ENCODE data around the gene TMEM154.

TMEM154 gene

DNA sequence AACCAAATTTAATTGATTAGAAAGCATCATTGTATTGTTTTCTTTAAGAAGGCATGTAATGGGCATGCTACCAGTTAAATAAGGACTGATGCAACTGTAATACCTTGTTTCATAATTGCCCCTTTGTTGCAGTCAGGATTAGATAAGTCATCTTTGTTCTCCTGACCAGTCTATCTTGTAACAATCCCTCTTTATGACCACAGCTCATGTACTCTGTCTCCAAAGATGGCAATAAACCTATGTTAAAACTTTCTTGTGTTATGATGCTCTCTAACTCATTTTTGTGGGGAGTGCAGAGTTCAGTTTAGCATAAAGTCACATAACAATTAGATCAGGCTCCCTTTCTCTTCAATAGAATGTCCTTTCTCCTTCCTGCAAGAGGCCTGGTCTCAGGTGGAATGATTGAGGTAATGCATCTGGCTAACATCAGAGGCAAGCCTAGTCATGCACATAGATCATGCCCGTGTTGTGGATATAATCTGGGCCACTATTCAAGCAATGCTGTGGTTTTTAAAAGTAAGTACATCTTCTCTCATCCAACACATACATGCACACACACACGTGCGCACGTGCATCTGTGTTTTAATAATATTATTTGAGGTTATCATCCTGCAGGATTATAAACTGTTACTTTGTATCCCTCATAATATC is 45.6 kb downstream of the TMEM154 start:
- no peak for DNase-seq

DNA sequence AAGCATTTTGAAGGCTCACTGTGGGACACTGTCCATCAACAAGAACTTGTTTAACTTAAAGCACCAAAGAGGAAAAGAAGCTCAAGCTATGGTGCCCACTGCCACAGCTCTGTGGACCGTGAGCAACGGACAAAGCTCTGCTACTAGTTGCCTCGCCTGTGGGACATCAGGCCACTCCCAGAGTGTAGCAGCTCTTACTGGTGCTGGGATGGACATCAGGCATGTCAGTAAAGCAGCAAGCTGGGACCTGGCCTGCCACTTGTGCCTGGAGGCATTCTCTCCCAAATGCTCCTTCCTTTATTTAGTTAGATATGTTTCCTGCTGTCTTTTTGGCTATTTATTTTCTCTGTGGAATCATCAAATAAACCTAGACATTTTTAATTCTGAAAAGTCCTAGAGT is 46.7 kb downstream of the TMEM154 start:
- DNase-seq: no peak

DNA sequence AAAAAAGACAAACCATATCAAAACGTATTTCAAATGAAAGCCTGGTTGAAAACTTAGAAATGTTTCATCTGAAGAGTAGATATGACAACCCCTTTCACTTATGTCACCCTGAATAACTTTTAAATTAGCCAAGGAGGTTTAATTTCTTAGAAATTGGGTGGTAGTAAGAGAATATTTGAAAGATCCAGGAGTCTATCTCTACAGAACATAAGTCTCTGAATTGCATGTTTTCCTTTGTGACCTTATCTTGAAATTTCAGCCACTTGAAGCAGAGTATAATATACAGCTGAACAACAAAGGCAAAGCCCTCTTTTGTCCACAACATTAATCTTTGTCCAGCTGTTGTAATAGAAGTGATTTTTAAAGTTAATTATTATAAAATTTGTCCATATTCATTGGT is 49.5 kb downstream of the TMEM154 start:
- DNase-seq: no peak

DNA sequence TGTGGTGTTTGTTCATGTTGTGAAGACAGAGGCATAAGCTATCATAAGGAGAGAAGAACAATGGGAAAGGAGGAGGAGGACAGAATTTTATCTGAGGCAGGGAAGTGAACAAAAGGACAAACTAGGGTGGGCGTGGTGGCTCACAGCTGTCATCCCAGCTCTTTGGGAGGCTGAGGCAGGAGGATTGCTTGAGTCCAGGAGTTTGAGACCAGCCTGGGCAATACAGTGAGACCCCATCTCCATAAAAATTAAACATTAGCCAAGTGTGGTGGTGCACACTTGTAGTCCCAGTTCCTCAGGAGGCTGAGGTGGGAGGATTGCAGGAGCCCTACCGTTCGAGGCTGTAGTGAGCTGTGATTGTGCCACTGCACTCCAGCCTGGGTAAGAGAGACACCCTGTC is 49.9 kb downstream of the TMEM154 start:
- no peak for DNase-seq

DNA sequence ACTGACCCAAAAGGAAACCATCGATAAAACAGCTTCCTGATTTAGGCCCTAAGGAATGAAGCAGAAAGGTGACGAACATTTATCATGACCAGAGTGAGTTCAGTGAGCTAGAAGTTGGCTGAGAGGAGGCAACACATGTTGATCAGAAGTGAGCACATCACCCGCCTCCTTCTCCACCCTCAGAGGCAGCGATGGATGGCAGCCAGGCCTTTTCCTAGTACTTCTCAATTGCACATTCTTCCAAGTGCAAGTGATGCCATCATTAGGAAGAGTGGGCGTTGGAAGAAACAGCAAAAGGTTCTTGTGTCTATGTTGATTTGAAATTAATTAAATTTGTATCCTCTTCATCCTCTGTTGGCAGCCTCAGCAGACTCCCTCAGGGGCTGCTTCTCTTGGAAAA is 51.7 kb downstream of the TMEM154 start:
- peak in 29 of 56 donors; percentile 2 to 75 (median 24) for DNase-seq

DNA sequence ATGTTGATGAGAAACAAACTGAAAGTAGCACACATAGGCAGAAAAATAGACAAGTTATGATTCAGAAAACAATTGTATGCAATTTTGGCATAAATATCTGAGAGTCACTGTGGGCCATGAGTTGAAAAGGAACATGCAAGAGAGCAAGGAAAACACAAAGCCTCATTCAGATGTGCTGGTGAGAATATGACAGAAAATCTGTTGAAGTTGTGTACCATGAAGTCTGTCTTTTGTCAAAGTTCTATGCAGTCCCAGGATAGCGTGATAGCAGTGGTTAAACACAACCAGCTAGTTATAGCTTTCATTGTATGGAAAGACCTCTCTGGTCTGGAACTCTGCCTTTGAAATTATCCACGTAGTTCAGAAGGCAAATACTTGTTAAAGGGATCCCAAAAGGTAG is 53.0 kb downstream of the TMEM154 start:
- no peak for DNase-seq

DNA sequence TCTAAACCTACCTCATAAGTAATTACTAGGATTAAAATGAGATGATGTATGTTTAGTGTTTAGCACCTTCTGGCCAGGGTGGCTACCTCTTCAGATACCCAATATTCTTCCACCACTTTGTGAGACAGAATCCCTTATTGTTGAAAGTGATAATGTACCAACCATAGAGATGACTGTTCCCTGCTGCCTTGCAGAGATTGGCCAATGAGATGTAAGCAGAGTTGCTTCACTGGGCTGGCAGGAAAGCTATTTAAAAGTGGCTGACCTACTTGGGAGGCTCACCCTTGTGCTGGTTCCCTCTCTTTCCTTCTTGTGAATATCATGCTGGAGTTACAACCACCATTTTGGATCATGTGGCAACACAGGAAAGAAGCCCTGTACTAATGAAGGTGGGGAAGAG is 58.9 kb downstream of the TMEM154 start:
- DNase-seq: no peak

DNA sequence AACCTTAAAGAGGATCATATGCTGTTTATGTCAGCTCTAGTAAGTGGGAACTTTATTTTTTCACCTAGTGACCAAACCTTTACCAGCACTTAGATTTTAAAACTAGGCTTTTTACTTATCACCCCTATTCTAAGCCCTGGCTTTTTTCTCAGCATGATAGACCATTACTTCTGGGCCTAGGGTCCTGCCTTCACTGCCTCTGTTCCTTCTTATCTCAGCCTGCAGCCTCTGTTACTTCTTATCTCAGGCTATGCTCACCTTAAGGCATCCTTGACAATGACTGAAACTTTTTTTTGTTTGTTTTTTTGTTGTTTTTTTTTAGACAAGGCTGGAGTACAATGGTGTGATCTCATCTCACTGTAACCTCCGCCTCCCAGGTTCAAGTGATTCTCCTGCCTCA is 59.6 kb downstream of the TMEM154 start:
- no peak for DNase-seq

DNA sequence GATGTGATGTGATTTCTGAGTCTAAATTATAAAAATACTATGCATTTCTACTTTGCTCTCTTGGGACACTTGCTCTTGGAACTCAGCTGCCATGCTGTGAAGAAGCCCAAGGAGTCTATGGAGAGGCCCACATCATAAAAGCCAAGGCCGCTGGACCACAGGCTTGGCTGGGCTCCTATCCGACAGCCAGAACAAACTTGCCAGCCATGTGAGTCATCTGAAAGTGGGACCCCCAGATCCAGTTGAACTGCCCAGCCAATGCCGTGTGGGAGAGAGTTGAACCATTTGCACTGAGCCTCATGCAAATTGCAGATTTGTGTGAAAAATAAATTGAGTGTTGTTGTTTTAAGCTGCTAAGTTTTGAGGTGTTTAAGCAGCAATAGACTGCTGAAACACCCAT is 60.2 kb downstream of the TMEM154 start:
- DNase-seq: no peak

DNA sequence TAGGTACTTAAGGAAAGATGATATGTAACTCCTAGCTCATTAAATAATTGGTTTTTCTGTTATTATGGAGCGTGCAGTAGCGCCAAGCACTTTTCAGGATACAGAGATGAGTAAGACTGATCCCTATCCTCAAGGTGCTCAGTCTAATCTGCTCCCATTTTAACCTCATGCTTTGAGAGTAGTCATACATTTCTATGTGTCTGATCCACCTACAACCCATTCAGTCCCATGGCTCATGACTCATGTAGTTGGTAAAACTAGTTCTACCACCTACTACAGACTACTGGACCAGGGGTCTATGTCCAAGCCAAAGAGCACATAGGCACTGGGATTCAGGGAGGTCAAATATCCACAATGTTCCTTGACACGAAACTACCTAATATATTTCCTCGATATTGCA is 60.8 kb downstream of the TMEM154 start:
- no peak for DNase-seq

DNA sequence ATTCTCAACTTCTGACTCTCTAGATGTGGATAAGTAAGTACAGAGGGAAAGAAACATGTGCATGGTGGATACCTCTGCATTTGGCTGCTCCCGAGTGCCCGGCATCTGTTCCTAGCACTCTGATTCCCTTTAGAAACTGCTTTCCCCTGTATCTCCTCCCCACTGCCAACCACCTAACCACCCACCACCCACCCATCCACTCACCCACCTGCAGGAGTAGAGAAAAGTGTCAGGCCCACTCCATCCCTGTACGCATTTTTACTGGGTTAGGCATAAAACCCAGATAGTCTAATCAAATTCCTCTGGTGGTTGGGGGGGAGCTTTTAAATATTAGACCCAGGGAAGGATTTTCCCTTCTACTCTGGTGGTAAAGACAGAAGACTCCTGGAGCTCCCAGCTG is 63.0 kb downstream of the TMEM154 start:
- DNase-seq: no peak

DNA sequence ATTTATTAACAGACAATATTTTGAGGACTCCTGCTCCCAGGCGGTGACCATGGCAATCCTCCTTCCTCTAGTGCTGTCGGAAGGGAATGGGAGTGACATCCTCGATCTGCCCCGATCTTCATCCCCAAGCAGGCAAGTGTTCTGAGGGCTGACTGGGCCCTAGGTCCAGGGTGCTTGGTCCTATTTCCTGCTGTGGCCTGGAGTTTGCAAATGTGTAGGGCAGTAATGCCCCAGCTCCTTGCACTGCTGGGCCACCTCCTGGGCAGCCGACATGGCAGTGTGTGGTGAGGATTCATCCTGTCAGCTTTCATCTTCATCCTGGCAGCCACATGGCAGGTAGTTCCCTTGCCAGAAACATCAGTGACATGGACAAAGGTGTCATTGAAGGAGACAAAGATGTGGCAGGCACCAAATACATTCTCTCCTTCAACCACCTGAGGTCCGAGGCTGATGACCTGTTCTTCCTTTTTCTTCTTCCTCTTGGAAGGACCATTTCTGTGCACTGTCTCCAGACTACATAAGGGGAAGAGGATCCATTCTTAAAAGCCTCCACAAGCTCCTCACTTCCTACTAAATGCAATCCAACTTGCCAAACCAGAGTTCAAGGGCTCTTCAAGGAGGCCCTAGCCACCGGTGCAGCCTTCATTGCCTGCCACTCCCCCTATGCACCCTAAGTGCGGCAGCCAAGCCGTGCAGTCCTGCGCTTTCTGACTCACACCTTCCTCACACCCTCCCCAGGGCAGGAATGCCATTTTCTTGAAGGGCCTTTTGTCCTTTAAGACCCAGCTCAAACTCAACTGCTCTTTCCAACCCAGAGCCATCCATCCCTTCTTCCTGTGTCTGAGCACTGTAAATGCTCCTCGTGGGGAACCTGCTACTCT is 65.7 kb downstream of the TMEM154 start:
- no peak for DNase-seq

DNA sequence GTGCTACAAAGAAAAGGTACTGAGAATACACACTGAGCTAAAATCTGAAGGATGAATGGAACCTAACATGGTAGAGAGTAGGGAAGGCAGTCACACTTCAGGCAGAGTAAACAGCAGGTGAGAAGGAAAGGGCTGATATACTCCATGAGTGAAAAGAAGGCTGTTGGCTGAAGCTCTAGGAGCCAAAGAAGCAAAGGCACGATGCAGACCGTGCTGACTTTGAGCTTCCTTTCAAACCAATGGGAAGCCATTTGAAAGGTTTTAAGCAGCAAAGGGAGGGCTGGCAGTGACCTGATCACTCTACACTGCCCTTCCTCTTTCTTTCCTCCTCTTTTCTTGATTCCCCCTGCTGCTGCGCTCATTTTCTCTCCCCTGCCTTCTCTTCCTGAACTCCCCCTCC is 66.4 kb downstream of the TMEM154 start:
- no peak for DNase-seq

DNA sequence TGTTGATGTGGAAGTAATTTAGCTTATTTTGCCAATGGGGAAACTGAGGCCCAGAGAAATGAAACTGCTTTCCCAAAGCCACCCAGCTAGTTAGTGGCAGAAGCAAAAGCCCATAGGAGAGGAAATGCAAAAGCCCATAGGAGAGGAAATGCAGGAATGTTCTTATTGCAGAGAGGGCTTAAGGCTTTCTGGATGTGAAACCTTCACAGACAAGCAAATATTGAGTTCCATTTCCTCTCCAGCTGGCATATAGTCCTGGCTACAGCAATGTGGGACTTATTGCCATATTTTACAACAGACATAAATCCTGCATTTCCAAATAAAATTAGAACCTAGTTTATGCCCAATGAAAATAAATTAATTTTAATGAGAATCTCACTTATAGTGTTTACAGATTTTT is 69.7 kb downstream of the TMEM154 start:
- no peak for DNase-seq

DNA sequence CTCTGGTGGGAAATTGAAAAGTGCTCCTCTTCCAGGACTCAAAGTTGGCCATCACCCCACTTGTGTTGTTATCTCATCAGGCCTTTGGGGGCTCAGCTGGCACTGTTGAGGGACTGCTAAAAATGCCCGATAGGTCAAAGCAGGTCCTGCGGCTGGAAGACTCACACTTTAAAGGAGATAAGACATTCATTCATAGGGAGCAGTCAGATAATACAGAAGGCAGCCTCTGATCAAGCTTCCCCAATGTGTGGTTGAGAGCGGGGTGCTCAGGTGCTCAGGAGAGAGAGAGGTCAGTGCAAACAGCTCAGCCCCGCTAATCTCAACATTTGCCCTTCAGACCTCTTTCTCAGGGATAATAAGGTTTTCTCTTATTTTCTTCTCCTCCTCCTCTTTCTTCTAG is 70.3 kb downstream of the TMEM154 start:
- DNase-seq: no peak

DNA sequence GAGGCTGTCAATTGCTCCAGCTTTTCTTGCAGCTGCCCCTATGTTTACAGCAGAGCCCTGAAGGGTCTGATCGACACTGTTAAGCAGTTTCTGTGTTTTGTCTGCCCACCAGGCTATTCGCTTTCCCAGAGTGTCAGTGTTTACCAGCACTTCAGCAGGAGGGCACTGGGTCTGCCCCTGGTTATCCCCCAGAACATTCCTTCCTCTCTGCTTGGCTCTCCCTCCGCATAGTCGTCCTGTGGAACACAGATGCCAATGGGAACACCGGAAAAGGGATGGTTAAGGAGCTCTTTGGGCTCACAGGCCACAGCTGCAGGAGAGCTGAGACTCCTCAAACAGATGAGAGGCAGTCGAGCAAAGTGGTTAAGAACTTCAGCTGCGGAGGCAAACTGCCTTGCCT is 72.6 kb downstream of the TMEM154 start:
- DNase-seq: no peak

DNA sequence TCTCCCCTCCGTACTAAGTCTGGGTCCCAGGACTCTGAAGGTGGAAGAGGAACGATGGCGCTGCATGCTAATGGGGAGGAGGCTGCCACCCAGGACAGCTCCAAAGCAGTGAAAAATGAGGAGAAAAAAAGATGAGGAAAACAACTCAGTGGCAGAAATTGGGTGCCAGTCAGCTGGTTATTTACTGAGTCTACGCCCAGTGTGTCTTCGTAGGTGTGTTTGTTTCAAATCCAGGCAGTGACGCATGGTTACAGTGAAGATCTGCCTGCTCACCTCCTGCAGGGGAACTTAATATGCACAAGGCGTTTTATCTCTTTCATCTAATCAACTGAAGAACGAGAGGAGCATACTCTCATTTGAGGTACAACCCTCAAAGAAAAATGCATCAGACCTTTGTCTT is 73.0 kb downstream of the TMEM154 start:
- DNase-seq: peak in 10 of 56 donors; percentile 4 to 40 (median 13)

DNA sequence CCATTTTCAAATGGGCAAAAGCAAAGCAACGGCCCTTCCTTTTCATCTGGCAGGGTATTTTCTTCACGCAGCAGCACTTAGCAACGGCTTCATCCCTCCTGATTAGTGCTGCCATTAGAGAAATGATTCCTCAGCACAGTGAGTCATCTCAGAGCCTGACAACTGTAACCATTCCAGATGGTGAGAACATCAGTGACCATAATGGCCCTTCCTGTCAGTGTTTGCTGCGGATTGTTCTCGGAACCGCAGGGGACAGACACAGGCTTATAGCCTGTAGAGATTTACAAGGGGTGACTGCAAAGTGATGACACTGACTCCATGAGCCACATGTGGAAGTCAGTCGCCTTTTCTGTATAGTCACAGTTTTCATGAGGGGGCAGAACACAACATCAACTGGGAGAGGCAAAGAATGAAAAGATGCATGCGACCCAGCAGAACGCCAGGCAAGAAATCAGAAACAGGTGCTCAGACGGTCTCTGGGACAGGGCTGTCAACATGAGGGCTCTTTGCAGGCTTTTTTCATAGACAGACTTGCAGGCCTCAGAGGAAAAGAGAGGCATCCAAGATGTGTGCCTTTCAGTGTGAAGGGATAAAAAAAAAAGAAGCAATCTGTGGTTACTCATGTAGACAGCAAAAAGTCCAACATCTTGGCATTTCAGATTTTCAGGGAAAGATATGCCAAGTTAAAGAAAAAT is 74.0 kb downstream of the TMEM154 start:
- peak in 8 of 56 donors; percentile 12 to 52 (median 26) for DNase-seq

DNA sequence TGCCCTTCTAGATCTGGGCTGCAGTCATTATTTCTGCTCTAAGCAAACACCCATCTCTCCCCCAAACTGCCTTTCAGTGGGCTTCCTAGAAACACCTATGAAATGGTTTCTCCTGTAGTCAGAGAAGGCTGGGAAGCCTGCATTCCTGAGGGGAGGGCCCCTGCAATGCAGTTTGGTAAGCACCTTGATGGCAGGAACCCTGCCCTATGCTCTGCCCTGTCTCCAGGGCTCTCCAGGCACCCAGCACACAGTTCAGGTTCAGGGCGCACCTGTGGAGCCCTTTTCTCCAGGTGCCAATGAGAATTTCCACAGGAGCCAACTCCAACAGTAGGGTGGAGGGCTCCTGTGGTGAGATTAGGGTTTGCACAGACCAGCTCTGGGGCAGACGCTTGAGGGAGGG is 74.8 kb downstream of the TMEM154 start:
- DNase-seq: no peak

DNA sequence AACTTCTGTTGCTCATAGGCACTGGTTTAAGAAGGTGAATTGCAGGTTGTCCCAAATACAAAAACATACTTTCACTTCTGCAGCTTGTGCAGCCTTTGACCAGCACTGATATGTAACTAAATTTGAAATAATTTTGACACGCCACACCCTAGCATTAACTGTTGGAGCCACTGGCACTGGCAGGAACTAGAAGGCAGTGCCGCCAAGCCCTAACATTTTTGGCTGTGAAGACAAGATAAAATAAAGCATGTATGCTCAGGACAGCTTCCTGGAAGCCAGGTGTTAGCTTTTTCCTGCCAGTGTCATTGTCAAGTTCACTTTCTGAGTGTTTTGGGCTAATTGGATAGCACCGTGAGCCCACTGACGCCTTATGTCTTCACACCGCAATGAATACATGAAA is 78.6 kb downstream of the TMEM154 start:
- DNase-seq: no peak

DNA sequence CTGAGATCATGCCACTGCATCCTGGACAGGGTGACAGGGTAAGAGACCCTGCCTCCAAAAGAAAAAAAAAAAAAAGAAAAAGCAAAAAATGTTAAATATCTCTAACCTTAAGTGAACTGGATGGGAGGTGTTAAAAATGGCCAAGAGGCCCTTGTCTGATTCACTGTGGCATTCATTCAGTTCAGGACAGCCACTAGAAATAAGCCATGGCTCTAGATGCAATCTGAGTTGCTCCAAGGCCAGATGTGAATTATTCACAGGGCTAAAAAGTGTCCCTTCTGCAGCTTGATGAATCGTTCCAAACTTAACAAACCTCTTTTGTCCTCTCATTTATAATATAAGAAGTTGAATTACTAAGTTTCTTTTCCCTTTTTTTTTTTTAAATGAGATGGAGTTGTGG is 80.2 kb downstream of the TMEM154 start:
- no peak for DNase-seq

DNA sequence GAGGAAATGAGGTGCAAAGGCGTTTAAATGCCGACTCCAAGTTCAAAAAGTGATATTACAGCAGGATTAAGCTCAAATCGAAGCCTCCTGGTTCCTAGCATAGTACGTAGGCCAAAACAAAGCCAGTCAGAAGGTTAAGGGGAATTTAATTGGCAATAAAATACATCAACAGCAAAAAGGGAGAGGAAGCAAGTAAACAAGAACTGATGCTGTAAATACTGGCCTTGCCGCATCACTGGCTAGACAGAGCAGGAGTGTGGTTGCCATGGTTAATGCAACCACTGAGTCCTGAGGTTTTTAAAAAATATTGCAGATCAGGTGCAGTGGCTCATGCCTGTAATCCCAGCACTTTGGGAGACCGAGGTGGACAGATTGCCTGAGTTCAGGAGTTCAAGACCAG is 80.7 kb downstream of the TMEM154 start:
- DNase-seq: no peak

DNA sequence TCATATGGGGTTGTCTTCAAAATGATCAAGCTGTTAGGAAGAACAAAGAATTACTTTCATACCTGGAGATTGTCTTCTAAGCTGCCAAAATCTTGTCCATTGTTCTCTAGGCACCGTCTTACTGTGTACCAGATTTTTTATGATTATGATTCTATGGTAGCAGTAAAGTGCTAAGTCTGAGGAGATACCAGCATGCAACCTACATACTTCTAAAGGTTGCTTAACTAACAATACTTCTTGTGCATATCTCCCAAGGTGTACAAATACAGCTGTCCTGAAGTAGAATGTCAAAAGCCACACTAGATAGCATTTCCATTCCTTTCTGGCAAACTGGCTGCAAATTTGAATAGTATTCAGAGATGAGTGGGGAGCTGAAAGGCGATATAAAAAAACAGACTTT is 81.3 kb downstream of the TMEM154 start:
- DNase-seq: no peak
